Measurements from ENCODE around the gene LRRC30.
"Not testable (repeated sequence)": the region's sequence is repeated elsewhere in the genome, so short reads cannot be mapped to it uniquely, and the experiment has no call there.

LRRC30 gene

DNA sequence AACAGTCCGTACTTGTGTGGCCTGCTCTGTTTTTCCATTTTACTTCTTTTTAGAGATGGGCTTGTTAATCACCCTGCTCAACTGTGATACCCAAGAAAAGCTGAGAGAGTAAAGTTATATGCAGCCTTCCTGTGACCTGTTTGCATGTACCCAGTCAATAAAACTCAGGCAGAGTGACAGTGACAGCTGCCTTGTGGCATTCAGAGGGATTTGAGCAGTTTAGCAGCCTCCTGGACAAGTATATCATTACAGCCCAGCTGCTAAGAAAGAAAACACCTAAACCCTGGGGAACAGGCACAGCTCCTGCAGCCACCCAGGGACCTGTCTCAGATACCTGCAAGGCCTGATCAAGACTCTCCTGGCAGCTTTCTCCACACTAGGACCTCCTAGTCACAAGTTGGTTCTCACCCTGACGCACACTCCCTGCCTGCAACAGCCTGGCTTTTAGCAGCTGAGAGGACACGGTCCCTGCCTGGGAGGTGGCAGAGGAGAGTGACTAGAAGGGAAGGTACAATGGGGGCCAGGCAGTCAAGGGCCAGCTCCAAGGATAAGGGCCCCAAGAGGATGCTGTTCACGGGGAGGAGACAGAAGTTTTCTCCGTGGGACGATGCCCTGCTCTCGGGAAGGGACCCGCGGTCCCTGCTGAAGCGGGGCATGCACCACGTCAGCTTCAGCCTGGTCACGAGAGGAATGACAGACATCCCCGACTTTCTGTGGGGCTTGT lies at the start of gene LRRC30:
TSS of gene LRRC30 (plus strand) at position 464 of the 724 bp plus-strand sequence. CDS start at position 514, 50 bp downstream.
- no peak for DNase-seq (ENCODE audit: low read depth)

DNA sequence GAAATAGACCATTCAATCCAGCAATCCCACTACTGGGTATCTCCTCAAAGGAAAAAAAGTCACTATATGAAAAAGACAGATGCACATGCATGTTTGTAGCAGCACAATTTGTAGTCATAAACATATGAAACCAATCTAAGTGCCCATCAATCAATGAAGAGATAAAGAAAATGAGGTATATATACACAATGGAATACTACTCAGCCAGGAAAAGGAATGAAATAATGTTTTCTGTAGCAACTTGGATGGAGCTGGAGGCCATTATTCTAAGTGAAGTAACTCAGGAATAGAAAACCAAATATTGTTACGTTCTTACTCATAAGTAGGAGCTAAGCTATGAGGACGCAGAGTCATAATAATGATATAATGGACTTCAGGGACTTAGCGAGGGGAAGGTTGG lies 45.2 kb upstream of the LRRC30 start:
- DNase-seq (ENCODE audit: low read depth) = no peak

DNA sequence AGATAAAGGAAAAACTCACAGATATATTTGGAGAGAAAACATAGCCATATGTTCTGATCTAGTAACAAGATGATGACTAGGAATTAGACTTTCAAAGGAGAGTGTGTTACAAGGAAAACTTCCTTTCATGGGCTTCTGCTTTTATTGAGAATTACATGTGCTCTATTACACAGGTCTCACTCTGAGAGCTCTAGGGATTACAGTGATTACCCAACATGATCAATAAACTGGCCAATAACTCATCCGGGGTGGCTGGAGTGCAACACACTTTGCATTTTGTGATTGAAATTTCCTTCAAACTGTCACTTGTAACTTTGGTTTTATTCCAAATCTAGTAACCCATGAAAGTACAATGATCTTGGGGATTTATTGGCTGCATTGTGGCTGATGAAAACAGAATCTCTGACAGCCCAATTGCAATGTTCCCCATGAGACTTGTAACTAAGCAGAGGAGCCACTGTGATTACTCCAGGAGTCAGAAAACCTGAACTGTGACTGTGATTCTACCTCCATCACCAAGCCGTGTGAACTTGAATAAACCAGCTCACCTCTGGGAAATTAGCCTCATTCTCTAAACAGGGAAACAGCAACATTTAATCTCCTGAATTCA lies 40.2 kb upstream of the LRRC30 start:
- no peak for DNase-seq (ENCODE audit: low read depth)

DNA sequence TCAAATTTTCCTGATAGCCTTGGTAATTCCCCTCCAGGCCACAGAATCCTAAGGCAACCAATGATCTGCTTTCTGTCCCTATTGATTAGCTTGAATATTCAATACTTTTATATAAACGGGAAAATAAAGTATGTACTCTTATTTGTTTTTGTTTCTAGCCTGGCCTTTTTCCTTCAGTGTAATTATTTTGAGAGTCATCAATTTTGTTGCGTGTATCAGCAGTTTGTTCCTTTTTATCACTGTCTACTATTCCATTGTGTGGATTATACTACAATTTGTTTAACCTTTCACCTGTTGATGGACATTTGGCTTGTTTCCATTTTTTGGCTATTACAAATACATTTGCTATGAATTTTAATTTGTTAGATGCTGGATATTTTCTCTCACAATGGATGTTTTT lies 39.2 kb upstream of the LRRC30 start:
- no peak for DNase-seq (ENCODE audit: low read depth)

DNA sequence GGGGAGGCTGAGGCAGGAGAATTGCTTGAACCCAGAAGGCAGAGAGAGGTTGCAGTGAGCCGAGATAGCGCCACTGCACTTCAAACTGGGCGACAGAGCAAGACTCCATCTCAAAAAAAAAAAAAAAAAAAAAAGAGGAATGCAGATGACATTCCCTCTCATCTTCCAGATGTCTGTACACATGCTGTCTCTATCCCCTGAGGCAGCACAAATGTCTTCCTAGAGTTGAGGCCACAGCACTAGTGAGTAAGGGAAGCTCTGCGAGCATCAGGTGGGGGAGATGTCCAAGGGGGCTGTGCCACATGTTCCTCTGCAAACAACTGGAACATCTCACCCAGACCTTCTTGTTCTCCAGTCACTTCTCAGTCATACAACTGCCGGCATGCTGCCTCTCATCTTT lies 35.6 kb upstream of the LRRC30 start:
- no peak for DNase-seq (ENCODE audit: low read depth)

DNA sequence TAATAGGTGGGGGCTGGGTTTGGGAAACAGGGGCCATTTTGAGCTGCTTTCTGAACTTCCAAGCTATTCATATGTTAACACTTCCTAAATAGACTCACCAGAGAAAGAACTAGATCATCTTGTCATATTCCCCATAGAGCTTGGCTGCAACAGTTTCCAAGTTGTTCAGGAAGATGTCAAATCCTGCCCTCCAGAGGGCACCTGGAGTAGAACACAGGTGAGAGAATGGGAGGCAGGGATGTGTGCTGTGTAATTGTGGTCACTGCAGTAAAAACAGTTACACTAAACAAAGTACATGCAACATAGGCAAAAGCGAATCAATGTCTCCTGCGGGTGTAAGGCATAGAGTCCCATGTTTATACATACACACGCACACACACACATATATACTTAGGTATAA lies 34.5 kb upstream of the LRRC30 start:
- no peak for DNase-seq (ENCODE audit: low read depth)

DNA sequence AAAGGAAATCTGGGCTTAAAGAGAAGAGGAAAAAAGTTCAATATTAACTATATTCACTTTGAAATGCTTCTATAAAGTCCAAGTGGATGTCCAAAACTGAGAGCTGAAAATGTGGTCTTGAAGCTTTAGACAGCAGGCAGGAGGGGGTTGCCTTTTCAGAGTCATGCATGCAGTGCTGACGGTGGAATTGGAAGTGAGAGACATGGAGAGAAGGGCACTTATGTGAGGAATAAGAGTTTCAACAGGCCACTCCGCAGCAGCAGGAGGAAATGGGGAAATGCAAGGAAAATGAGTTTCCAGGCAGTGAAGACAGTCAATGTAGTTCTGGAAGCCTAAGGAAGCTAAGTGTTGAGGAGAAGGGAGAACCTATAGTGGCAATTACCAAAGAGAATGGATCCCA lies 33.0 kb upstream of the LRRC30 start:
- DNase-seq (ENCODE audit: low read depth) = no peak

DNA sequence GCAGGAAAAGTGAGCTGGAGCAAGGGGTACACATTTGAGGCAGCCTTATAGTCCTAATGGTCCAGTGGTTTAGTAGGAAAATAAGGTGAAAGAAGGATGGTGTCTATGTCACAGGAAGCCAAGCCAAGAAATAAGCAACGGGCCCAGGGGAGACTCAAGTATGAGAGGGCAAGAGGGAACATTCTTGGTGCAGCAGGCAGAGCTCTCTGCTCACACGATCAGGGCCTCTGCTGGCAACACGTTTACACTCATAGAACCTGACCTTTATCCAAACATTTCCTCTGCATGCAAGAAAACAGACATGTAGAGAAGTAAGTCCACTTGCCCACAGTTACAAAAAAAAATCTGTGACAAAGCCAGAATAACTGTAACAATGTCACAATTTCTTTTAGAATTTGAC lies 32.6 kb upstream of the LRRC30 start:
- no peak for DNase-seq (ENCODE audit: low read depth)

DNA sequence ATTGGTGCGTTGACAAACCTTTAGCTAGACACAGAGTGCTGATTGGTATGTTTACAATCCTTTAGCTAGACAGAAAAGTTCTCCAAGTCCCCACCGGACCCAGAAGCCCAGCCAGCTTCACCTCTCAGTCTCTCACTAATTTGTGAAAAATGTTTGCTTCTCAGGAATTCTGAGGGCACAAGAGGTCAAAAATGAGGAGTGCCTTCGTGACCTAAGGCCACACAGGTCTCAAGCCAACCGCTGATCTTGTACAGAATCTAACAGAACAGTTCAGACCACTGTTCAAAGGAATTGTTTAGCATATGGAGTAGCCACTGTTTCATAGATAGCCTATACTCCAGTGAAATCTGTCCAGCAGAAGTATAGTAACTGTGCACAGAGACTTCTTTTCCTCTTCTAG lies 29.8 kb upstream of the LRRC30 start:
- no peak for DNase-seq (ENCODE audit: low read depth)

DNA sequence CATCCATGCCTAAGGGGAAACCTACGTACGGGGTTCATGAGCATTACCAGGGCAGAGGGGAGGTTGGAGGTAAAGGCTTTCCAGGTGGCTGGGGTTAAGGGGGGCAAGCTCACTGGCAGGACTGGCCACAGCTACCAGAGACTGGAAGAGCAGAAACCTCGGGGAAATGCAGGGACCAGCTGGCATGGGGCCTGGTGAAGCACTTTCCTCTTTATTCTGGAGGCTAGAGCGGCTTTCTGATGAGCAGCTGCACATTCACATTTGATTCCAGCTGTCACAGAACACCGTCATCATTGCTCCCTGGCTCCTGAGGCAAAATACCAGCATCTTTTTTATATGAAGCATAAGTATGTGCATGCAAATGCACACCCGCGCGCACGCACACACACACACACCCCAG lies 28.7 kb upstream of the LRRC30 start:
- no peak for DNase-seq (ENCODE audit: low read depth)

DNA sequence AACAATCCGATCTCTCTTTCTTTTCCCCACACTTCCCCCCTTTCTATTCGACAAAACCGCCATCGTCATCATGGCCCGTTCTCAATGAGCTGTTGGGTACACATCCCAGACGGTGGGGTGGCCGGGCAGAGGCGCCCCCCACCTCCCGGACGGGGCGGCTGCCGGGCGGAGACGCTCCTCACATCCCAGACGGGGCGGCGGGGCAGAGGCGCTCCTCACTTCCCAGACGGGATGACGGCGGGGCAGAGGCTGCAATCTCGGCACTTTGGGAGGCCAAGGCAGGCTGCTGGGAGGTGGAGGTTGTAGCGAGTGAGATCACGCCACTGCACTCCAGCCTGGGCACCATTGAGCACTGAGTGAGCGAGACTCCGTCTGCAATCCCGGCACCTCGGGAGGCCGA lies 27.3 kb upstream of the LRRC30 start:
- DNase-seq (ENCODE audit: low read depth) = not testable (repeated sequence)

DNA sequence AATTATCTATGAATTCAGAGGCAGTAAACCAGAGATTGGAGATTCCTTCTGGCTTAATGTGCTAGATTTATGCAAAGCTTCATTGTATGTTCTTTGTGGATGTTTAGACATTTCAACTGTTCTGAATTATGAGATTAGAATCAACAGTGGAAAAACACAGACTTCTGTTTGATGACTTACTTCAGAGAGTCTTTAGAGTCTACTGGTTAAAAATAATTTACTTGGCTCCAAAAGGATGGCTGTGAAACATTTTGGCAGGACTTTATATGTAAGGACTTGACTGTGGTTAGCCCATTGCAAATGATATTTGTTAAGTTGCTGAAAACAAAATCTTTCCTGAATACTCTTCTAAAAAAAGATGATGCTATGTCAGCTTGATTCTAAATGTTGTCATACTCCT lies 25.5 kb upstream of the LRRC30 start:
- no peak for DNase-seq (ENCODE audit: low read depth)

DNA sequence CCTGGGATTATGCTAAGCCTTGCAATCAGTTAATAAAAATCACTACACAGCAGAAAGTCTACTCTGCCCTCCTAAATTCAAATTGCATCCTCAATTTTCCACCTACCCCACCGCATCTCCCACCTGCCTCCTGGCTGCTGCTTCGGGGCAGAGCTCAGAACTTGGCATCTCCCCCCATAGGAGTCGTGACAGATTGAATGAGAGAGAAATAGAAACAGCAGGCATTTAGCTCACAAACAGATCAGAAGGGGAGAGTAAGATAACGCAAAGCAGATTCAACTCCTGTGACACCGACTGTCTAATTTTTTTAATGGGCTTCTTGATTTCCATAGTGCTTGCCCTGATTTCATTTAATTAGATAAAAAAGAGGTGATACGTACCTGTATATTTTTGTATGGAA lies 24.7 kb upstream of the LRRC30 start:
- DNase-seq (ENCODE audit: low read depth) = no peak

DNA sequence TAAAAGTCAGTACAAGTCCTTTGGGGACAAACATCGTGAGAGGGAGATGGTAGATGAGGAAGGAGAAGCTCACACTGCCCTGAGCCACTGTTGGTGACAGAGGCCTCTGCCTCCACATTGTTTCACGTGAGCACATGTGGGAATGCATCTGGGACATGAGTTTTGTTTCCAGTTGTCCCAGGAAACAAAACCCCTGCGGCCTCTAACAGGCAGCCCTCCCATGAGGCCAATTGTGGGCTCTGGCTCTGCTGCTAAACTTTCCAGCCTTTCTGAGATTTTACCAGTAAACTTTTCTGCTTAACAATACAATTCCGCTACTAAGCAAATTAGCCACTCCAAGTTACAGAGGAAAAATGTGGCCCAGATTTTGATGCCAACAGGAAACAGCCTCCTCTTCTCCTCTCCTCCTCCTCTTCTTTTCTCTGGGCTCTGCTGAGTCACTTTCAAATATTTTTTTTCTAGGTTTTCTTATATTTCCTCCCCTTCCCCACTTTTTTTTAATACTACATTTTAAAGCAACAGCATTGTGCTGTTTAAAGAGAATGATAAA lies 23.4 kb upstream of the LRRC30 start:
- peak; percentile 2 for DNase-seq (ENCODE audit: low read depth)

DNA sequence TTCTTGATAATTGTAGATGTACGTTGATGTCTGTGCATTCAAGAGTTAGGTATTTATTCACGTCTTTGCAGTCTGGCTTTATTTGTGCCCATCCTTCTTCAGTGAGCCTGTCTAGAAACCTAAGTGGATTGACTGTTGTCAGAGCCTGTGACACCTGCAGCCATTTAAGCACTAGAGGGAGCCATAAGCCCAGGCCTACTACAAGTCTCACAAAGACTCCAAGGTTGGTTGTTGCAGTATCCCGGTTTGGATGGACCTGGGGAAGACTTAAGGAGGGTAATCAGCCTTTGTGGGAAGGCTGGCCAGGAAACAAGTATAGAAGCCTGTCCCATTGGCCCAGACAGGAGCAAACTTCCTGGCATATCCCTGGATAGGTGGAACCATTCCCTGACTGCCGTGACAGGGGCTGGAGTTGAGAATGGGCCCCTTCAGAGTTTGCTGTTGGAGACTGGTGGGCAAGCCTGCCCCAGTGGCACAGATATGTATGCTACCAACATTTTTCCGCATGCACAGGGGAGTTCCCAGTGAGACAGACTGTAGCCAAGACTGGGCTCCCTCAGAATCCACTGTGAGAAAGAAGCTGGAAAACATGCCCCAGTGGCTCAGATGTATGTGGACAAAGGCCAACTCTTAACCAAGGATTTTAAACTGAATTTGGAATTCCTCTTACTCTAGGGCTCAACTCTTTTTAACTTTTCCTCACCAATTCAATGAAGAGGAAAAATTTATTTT lies 9.3 kb upstream of the LRRC30 start:
- peak; percentile 13 for DNase-seq (ENCODE audit: low read depth)

DNA sequence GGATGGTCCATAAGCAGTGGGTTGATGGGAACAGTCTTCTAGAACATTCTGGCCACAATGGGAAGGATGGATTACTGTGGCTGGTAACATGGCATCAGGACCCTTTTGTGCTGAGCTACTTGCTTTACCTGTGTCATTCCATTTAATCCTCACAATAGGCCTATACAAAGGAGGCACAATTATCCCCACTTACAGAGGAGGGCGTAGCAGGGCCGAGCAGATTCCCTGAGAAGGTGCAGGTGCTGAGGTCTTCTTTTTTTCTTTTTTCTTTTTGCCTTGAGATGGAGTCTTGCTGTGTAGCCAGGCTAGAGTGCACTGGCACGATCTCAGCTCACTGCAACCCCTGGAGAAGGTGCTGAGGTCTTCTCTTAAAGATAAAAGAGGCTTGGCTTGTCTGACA lies 6.7 kb upstream of the LRRC30 start:
- no peak for DNase-seq (ENCODE audit: low read depth)

DNA sequence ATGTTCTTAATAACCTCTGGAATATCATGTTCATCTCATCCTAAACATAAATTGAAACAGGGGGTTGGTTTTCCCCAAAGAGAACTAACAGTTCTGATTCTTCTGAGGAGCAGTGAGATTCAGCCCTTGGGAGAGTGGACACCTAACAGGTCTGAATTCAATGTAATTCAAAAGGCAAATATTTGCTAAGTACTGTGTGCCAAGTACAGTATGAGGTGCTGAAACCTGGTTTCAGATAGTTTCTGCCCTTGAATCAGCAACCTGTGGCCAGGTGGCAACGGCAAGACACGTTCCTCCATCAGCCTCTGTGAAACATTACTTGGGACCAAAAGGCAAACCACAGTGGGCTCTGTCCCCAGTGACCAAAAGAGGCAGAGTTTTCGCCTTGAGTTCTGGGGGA lies 1.3 kb downstream of the LRRC30 start:
- no peak for DNase-seq (ENCODE audit: low read depth)

DNA sequence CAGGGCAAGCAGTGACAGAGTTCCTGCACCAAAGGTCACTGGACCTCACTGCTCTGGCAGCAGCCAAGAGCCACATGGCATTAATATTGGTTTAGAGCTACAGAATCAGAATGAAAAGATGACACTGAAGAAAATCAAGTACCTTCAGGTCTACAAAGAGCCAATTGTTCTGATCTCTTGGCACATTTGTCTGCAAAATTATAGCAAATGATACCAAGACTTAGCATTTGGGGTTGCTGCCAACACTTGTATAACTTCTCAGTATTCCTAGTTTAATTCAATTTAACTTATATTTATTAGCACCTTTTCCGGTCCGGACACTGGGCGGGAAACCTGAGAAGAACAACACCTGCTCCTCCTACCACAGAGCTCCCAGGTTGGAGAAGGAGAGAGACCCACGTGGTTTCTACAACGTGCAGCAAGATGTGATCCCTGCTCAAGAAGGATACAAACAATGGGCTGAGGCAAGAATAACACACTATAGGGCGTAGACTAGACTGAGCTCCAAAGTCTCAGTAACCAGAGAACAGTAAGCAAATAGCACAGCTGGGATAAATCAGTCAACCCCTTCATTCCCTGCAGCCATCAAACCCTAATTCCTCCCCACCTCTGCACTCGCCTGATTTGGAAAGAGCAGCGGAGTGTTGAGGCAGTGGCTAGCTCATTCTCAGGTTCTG lies 2.4 kb downstream of the LRRC30 start:
- DNase-seq (ENCODE audit: low read depth) = no peak

DNA sequence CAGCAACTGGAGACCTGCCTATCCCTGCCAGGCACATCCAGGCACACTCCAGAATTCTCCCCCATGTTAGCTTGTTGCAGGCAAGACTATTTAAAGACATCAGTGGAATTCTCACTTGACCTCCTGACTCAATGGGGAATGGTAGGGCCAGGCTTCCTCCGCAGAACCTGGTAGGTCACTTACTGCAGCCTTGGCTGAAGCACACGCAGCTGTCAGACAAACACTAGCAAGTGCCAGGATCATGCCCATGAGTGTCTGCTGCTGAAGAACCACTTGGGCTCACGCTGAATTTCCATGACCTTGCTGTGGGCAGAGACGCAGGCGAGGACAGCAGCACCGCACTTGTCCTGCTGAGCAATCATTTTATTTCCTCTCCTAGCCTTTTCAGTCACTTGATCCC lies 3.2 kb downstream of the LRRC30 start:
- DNase-seq (ENCODE audit: low read depth) = no peak

DNA sequence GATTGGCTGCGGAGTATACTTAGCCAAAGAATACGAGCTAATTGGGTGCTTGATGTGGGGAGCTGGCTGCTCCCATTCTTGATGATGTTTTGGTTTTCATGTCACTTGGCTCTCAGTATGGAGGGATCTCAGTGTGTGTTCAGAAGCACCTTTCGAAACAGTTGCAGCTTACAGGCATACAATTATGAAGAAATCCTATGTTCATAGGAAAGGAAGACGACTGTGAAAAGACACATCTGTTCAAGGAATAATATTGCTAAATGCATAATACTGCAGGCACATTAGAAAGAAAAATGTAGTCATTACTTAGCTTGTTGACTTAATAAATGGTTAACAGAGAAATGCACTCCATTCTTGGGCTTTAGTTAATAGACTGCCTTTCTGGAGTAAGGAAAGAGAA lies 4.1 kb downstream of the LRRC30 start:
- DNase-seq (ENCODE audit: low read depth) = no peak

DNA sequence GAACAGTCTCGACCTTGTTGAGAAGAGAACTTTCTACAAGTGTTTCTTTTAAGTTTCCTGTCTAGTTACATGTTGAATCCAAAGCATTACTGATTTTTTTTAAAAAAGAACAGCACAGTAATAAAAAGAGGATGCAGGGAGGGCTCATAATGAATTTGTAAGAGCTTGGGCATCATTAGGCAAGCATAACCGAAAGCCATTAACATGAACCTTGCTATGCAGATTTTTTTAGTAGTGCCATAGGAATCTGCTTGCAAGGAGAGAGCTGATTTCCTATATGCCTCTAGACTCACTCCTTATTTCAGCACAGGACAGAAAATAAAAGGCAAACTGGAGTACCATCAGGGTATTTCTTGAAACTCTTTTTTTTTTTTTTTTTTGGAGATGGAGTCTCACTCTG lies 5.2 kb downstream of the LRRC30 start:
- DNase-seq (ENCODE audit: low read depth) = no peak

DNA sequence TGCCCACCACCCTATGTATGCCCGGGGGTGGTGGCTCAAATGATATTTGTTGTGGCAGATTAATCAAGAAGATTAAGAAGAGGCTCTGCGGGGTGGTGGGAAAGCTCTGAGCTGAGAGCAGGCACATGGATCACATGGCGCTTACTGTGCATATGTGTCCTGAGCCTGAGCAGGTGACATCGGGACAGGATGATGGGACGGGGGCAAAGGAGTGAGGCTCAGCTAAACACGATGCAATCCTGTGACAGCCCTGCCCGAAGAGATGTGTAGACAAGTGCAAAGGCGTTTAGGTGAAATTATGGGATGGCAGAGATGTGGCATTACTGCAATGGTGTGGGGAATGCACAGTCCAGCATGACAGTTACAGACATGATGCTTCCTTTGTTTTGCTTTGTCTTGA lies 6.0 kb downstream of the LRRC30 start:
- no peak for DNase-seq (ENCODE audit: low read depth)

All from GM04503 (cell line).